Testis (tissue), 3 donors: Measurements from ENCODE around the gene DTX2. TPM values are rescaled to one million over a fixed set of nuclear protein-coding genes. Genes with fewer than 3 reads are reported as not detected.
A peak's percentile ranks its signal among the peaks of the same experiment; 100 is the strongest.
"Not testable (repeated sequence)": the region's sequence is repeated elsewhere in the genome, so short reads cannot be mapped to it uniquely, and the experiment has no call there.

Experiments
- DNase-seq: peaks from one replicate; pipeline ENCODE4 v3.0.0-alpha.2; 2019
- H3K27ac ChIP-seq, 2 donors: fragments of 200-600 bp; sonication (generic); one replicate each; pipeline ENCODE4 v1.5.1; 2019
- H3K27me3 ChIP-seq: fragments of 200-600 bp; sonication (generic); one replicate; pipeline ENCODE4 v1.5.1; 2019
- H3K36me3 ChIP-seq: fragments of 200-600 bp; sonication (generic); one replicate; pipeline ENCODE4 v1.5.1; 2017; ENCODE audit warnings: low read depth; ENCODE audit errors: missing control alignments
- H3K4me1 ChIP-seq: fragments of 200-600 bp; sonication (generic); one replicate; pipeline ENCODE4 v1.5.1; 2019
- H3K4me3 ChIP-seq, 2 donors: fragments of 200-600 bp; sonication (generic); one replicate each; pipeline ENCODE4 v1.5.1; 2017 to 2019
- H3K9me3 ChIP-seq: fragments of 200-600 bp; sonication (generic); one replicate; pipeline ENCODE4 v1.5.1; 2017
- POLR2A ChIP-seq: fragments of 450-650 bp; IDR thresholded peaks from one replicate; pipeline ENCODE4 v1.6.1; 2017; ENCODE audit warnings: antibody characterized with exemption, mild to moderate bottlenecking, moderate library complexity
- WGBS, 2 donors: methylation state at CpG; one replicate each; pipeline ENCODE4 v1.1.5; 2018; 5-methylcytosine and 5-hydroxymethylcytosine counted together
- intact Hi-C: fragments of 100-400 bp; cut with DNase I; formaldehyde crosslinking; loops from one replicate; pipeline ENCODE4 v1.15.1; 2023; ENCODE audit warnings: low total_unique reads
- polyA plus RNA-seq: library from polyadenylated mRNA; stranded (reverse); fragments of 350-450 nt; fragmentation: Illumina TruSeq; extraction: RNeasy Lipid Tissue Mini Kit (QIAGEN cat#74804); gene quantifications from one replicate; pipeline ENCODE4 v1.2.3, GENCODE V29; 2014; ENCODE audit warnings: low read depth, low replicate concordance; ENCODE audit not compliant: insufficient read depth
- total RNA-seq, 2 donors: library from RNA; depleted of rRNA; stranded (reverse); fragments of >200 nt; gene quantifications; one replicate each; pipeline ENCODE4 v1.2.3, GENCODE V29; 2016
- TF ChIP-seq, protein P1 (sequence below), 3 experiments: fragments of 450-650 bp in 2 of 3; fragments of 200-600 bp in 1 of 3; sonication (generic) in 1 of 3; IDR thresholded peaks; one replicate each; pipeline ENCODE4 v1.5.1; 2016 to 2019; ENCODE audit warnings: antibody characterized with exemption in 3 of 3, mild to moderate bottlenecking in 2 of 3, moderate library complexity in 1 of 3

The DTX2 gene
- total and polyA plus RNA-seq, 3 donors from 2014 or later: 65.1 to 239 (median 200) TPM

DNA sequence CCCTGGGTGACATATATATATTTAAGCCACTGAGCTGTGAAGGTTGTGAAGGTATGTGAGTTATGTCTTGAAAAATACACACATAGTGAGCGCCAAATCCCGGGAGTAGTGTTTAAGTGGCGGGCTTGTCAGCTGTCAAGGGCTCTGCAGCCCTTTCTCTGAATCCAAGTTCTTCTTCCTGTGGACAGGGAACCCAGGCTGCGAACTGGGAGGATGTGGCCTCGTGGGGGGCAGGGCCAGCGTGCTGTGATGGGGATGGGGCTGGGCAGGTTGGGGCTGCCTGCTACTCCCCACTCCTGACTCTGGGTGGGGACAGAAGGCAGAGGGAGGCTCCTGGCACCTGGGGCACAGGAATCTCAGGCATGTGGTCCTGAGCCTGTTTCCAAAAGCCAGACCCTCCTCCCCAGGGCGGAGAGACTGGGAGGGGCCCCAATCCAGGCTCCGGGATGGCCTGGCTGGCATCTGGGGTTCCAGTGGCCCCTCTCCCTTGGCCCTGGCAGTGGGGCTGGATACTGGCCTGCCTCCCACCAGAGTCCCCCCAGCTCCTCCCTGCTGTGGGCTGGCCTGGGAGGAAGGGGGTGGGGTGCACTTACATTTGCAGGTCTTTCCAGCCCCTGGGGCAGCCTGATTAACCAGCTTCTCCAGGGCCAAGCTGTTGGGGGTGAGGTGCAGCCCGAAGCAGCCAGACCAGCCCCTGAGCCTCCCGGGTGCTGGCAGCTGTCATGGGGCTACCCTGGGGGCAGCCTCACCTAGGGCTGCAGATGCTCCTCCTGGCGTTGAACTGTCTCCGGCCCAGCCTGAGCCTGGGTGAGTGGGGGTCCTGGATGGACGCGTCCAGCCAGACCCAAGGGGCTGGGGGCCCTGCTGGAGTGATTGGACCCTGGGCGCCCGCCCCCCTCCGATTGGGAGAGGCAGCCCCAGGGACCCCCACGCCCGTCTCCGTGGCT lies 48.7 kb downstream of the DTX2 start, which contains the start of gene UPK3B:
TSS of gene UPK3B (plus strand) at position 622 of the 947 bp plus-strand sequence. CDS start at position 723, 101 bp downstream.
- no peak for DNase-seq
- WGBS, 2 donors: 59 to 61% methylated on average over 3 to 19 of the region's 20 CpGs
- Histone ChIP-seq H3K27ac (no peak within 1 kb of the TSS), H3K9me3 (no peaks in the 10 kb centered on the region), H3K4me1 (peaks cover 14% of the 10 kb centered on the region), H3K27me3 (no peaks in the 10 kb centered on the region), H3K36me3 (no peaks in the 10 kb centered on the region), H3K4me3 (no peak within 1 kb of the TSS)
- intact Hi-C loops: no loop called here
- TF ChIP-seq POLR2A: no peak
- TF ChIP-seq, protein P1, sequence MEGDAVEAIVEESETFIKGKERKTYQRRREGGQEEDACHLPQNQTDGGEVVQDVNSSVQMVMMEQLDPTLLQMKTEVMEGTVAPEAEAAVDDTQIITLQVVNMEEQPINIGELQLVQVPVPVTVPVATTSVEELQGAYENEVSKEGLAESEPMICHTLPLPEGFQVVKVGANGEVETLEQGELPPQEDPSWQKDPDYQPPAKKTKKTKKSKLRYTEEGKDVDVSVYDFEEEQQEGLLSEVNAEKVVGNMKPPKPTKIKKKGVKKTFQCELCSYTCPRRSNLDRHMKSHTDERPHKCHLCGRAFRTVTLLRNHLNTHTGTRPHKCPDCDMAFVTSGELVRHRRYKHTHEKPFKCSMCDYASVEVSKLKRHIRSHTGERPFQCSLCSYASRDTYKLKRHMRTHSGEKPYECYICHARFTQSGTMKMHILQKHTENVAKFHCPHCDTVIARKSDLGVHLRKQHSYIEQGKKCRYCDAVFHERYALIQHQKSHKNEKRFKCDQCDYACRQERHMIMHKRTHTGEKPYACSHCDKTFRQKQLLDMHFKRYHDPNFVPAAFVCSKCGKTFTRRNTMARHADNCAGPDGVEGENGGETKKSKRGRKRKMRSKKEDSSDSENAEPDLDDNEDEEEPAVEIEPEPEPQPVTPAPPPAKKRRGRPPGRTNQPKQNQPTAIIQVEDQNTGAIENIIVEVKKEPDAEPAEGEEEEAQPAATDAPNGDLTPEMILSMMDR (IDR thresholded peaks at IDR 0.05): no peak

DNA sequence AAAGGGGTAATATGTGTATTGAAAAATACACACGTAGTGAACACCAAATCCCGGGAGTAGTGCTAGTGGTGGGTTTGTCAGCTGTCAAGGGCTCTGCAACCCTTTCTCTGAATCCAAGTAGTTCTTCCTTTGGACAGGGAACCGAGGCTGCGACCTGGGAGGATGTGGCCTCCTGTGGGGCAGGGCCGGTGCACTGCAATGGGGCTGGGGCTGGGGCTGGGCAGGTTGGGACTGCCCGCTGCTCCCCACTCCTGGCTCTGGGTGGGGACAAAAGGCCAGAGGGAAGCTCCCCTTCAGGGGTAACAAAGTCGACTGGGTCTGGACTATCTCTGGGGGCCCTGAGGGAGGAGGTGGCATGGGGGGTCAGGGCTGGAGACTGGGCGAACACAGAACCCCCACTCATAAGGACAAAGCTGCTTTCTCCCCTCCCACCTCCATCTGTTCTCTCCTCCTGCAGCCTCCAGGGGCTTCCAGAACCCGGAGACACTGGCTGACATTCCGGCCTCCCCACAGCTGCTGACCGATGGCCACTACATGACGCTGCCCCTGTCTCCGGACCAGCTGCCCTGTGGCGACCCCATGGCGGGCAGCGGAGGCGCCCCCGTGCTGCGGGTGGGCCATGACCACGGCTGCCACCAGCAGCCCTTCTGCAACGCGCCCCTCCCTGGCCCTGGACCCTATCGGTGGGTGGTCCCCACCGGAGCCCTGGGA lies 49.8 kb downstream of the DTX2 start:
- H3K36me3 ChIP-seq, DNase-seq, H3K4me3 ChIP-seq, H3K27me3 ChIP-seq, H3K9me3 ChIP-seq, intact Hi-C loops, H3K27ac ChIP-seq: not testable (repeated sequence)
- WGBS, 2 donors: 48 to 71% methylated on average over 4 to 21 of the region's 24 CpGs
- H3K4me1 ChIP-seq: peaks cover 19% of the 10 kb centered on the region

- H3K36me3 ChIP-seq, DNase-seq, H3K27me3 ChIP-seq, H3K9me3 ChIP-seq, H3K4me3 ChIP-seq, intact Hi-C loops, H3K27ac ChIP-seq: not testable (repeated sequence)
- 82% methylated on average over 2 of the region's 31 CpGs; no CpG with 5 or more reads in 1 of the 2 donors for WGBS, 2 donors
- peaks cover 19% of the 10 kb centered on the region for H3K4me1 ChIP-seq
Measured at GRCh38 chr7:76511911-76512885, 50.7 kb downstream of the DTX2 start.

GRCh38 chr7:76512941-76513816 lies 51.7 kb downstream of the DTX2 start:
- WGBS, 2 donors: 25 to 38% methylated on average over 6 to 21 of the region's 21 CpGs
- intact Hi-C loops: no loop called here

More at GRCh38 chr7:76512941-76513816, 51.7 kb downstream of the DTX2 start:
- Histone ChIP-seq H3K9me3 (no peaks in the 10 kb centered on the region), H3K27ac (peak overlapping the region in 1 of 2 donors; percentile 33), H3K4me1 (peaks cover 19% of the 10 kb centered on the region), H3K27me3 (no peaks in the 10 kb centered on the region), H3K4me3 (no peak overlapping the region), H3K36me3 (no peaks in the 10 kb centered on the region)
- TF ChIP-seq POLR2A: no peak
- TF ChIP-seq, protein P1 (IDR thresholded peaks at IDR 0.05): peak in 1 of 3 experiments; percentile 32
- peak; percentile 73 for DNase-seq
